ENCODE measurements around the gene MAP4K4. TPM values are rescaled to one million over a fixed set of nuclear protein-coding genes. Genes with fewer than 3 reads are reported as not detected.

The MAP4K4 gene
- total RNA-seq, 1 experiment from 2014 or later = 2.7 TPM

- Histone ChIP-seq H3K36me3 (ENCODE audit: insufficient read depth, low read length) (no peaks in the 10 kb centered on the region), H3K4me1 (ENCODE audit: low read length) (peaks cover 7% of the 10 kb centered on the region), H3K9me2 (replicated peaks; ENCODE audit: insufficient read depth, low read length) (no peaks in the 10 kb centered on the region), H3K9me3 (ENCODE audit: low read length) (no peaks in the 10 kb centered on the region), H4K20me1 (ENCODE audit: insufficient read depth, low read depth, low read length) (no peaks in the 10 kb centered on the region), H3K27me3 (ENCODE audit: low read length) (no peaks in the 10 kb centered on the region), H3K9ac (ENCODE audit: low read length) (no peak overlapping the region), H2AFZ (ENCODE audit: low read length) (no peak overlapping the region), H3K79me2 (ENCODE audit: low read length) (no peaks in the 10 kb centered on the region), H3K27ac (ENCODE audit: low read length) (no peak overlapping the region), H3K4me2 (ENCODE audit: low read depth, low read length, poor library complexity, severe bottlenecking) (no peak overlapping the region), H3K4me3 (ENCODE audit: low read length) (no peak overlapping the region)
- DNase-seq = no peak
These were observed 12.5 kb downstream of the MAP4K4 start for GRCh38 chr2:101710036-101710435.

- Histone ChIP-seq H3K27ac (ENCODE audit: low read length) (no peak overlapping the region), H3K27me3 (ENCODE audit: low read length) (no peaks in the 10 kb centered on the region), H3K4me2 (ENCODE audit: low read depth, low read length, poor library complexity, severe bottlenecking) (no peak overlapping the region), H3K79me2 (ENCODE audit: low read length) (no peaks in the 10 kb centered on the region), H4K20me1 (ENCODE audit: insufficient read depth, low read depth, low read length) (no peaks in the 10 kb centered on the region), H3K4me3 (ENCODE audit: low read length) (no peak overlapping the region), H3K9me3 (ENCODE audit: low read length) (no peaks in the 10 kb centered on the region), H3K9me2 (replicated peaks; ENCODE audit: insufficient read depth, low read length) (no peaks in the 10 kb centered on the region), H3K9ac (ENCODE audit: low read length) (no peak overlapping the region), H3K4me1 (ENCODE audit: low read length) (peaks cover 7% of the 10 kb centered on the region), H2AFZ (ENCODE audit: low read length) (no peak overlapping the region), H3K36me3 (ENCODE audit: insufficient read depth, low read length) (no peaks in the 10 kb centered on the region)
- DNase-seq = no peak
These were observed 13.2 kb downstream of the MAP4K4 start for GRCh38 chr2:101710471-101711318.

GRCh38 chr2:101714118-101714517 lies 16.6 kb downstream of the MAP4K4 start:
- H3K27me3 ChIP-seq (ENCODE audit: low read length) = peaks cover 4% of the 10 kb centered on the region; the same call in 1 of the 2 replicates
- H2AFZ ChIP-seq (ENCODE audit: low read length) = no peak overlapping the region
- H3K36me3 ChIP-seq (ENCODE audit: insufficient read depth, low read length) = no peaks in the 10 kb centered on the region
- H4K20me1 ChIP-seq (ENCODE audit: insufficient read depth, low read depth, low read length) = no peaks in the 10 kb centered on the region
- no peak overlapping the region for H3K27ac ChIP-seq (ENCODE audit: low read length)
- no peak overlapping the region for H3K9ac ChIP-seq (ENCODE audit: low read length)
- H3K4me1 ChIP-seq (ENCODE audit: low read length) = peaks cover 18% of the 10 kb centered on the region
- H3K4me3 ChIP-seq (ENCODE audit: low read length) = no peak overlapping the region
- DNase-seq = no peak
- H3K79me2 ChIP-seq (ENCODE audit: low read length) = no peaks in the 10 kb centered on the region
- H3K9me2 ChIP-seq (replicated peaks; ENCODE audit: insufficient read depth, low read length) = no peaks in the 10 kb centered on the region
- no peak overlapping the region for H3K4me2 ChIP-seq (ENCODE audit: low read depth, low read length, poor library complexity, severe bottlenecking)
- no peaks in the 10 kb centered on the region for H3K9me3 ChIP-seq (ENCODE audit: low read length)

GRCh38 chr2:101717071-101717845 lies 19.8 kb downstream of the MAP4K4 start:
- no peak overlapping the region for H3K4me3 ChIP-seq (ENCODE audit: low read length)
- no peak overlapping the region for H3K9ac ChIP-seq (ENCODE audit: low read length)
- no peak overlapping the region for H2AFZ ChIP-seq (ENCODE audit: low read length)
- H3K9me3 ChIP-seq (ENCODE audit: low read length) = no peaks in the 10 kb centered on the region
- DNase-seq = peak; percentile 79
- H3K9me2 ChIP-seq (replicated peaks; ENCODE audit: insufficient read depth, low read length) = no peaks in the 10 kb centered on the region
- no peaks in the 10 kb centered on the region for H3K36me3 ChIP-seq (ENCODE audit: insufficient read depth, low read length)
- peaks cover 14% of the 10 kb centered on the region for H3K4me1 ChIP-seq (ENCODE audit: low read length)
- H4K20me1 ChIP-seq (ENCODE audit: insufficient read depth, low read depth, low read length) = no peaks in the 10 kb centered on the region
- peak overlapping the region; percentile 45 for H3K4me2 ChIP-seq (ENCODE audit: low read depth, low read length, poor library complexity, severe bottlenecking)
- peaks cover 4% of the 10 kb centered on the region; the same call in 1 of the 2 replicates for H3K27me3 ChIP-seq (ENCODE audit: low read length)
- no peaks in the 10 kb centered on the region for H3K79me2 ChIP-seq (ENCODE audit: low read length)
- no peak overlapping the region for H3K27ac ChIP-seq (ENCODE audit: low read length)

- H3K79me2 ChIP-seq (ENCODE audit: low read length) = no peaks in the 10 kb centered on the region
- H3K27ac ChIP-seq (ENCODE audit: low read length) = no peak overlapping the region
- H3K36me3 ChIP-seq (ENCODE audit: insufficient read depth, low read length) = no peaks in the 10 kb centered on the region
- peaks cover 4% of the 10 kb centered on the region; the same call in 1 of the 2 replicates for H3K27me3 ChIP-seq (ENCODE audit: low read length)
- H3K4me2 ChIP-seq (ENCODE audit: low read depth, low read length, poor library complexity, severe bottlenecking) = no peak overlapping the region
- no peaks in the 10 kb centered on the region for H3K9me2 ChIP-seq (replicated peaks; ENCODE audit: insufficient read depth, low read length)
- H2AFZ ChIP-seq (ENCODE audit: low read length) = no peak overlapping the region
- no peaks in the 10 kb centered on the region for H3K9me3 ChIP-seq (ENCODE audit: low read length)
- no peak overlapping the region for H3K4me3 ChIP-seq (ENCODE audit: low read length)
- no peak overlapping the region for H3K9ac ChIP-seq (ENCODE audit: low read length)
- peaks cover 14% of the 10 kb centered on the region for H3K4me1 ChIP-seq (ENCODE audit: low read length)
- no peaks in the 10 kb centered on the region for H4K20me1 ChIP-seq (ENCODE audit: insufficient read depth, low read depth, low read length)
- no peak for DNase-seq
These were observed 21.0 kb downstream of the MAP4K4 start for GRCh38 chr2:101718479-101718878.

- no peaks in the 10 kb centered on the region for H4K20me1 ChIP-seq (ENCODE audit: insufficient read depth, low read depth, low read length)
- no peaks in the 10 kb centered on the region for H3K36me3 ChIP-seq (ENCODE audit: insufficient read depth, low read length)
- no peaks in the 10 kb centered on the region for H3K79me2 ChIP-seq (ENCODE audit: low read length)
- H3K4me3 ChIP-seq (ENCODE audit: low read length) = no peak overlapping the region
- DNase-seq = no peak
- no peak overlapping the region for H3K27ac ChIP-seq (ENCODE audit: low read length)
- H3K9me3 ChIP-seq (ENCODE audit: low read length) = no peaks in the 10 kb centered on the region
- H3K4me1 ChIP-seq (ENCODE audit: low read length) = peaks cover 14% of the 10 kb centered on the region
- H3K27me3 ChIP-seq (ENCODE audit: low read length) = peaks cover 4% of the 10 kb centered on the region; the same call in 1 of the 2 replicates
- no peaks in the 10 kb centered on the region for H3K9me2 ChIP-seq (replicated peaks; ENCODE audit: insufficient read depth, low read length)
- no peak overlapping the region for H3K9ac ChIP-seq (ENCODE audit: low read length)
- no peak overlapping the region for H3K4me2 ChIP-seq (ENCODE audit: low read depth, low read length, poor library complexity, severe bottlenecking)
- no peak overlapping the region for H2AFZ ChIP-seq (ENCODE audit: low read length)
These were observed 21.6 kb downstream of the MAP4K4 start for GRCh38 chr2:101718993-101719571.

- Histone ChIP-seq H3K27ac (ENCODE audit: low read length) (no peak overlapping the region), H3K36me3 (ENCODE audit: insufficient read depth, low read length) (no peaks in the 10 kb centered on the region), H2AFZ (ENCODE audit: low read length) (no peak overlapping the region), H3K4me1 (ENCODE audit: low read length) (peaks cover 14% of the 10 kb centered on the region), H3K79me2 (ENCODE audit: low read length) (no peaks in the 10 kb centered on the region), H3K9me3 (ENCODE audit: low read length) (no peaks in the 10 kb centered on the region), H3K4me2 (ENCODE audit: low read depth, low read length, poor library complexity, severe bottlenecking) (no peak overlapping the region), H4K20me1 (ENCODE audit: insufficient read depth, low read depth, low read length) (no peaks in the 10 kb centered on the region), H3K9ac (ENCODE audit: low read length) (no peak overlapping the region), H3K9me2 (replicated peaks; ENCODE audit: insufficient read depth, low read length) (no peaks in the 10 kb centered on the region), H3K27me3 (ENCODE audit: low read length) (peaks cover 4% of the 10 kb centered on the region; the same call in 1 of the 2 replicates), H3K4me3 (ENCODE audit: low read length) (no peak overlapping the region)
- no peak for DNase-seq
These were observed 23.2 kb downstream of the MAP4K4 start for GRCh38 chr2:101720732-101721131.

- DNase-seq = no peak
- Histone ChIP-seq H3K4me3 (ENCODE audit: low read length) (no peak overlapping the region), H4K20me1 (ENCODE audit: insufficient read depth, low read depth, low read length) (no peaks in the 10 kb centered on the region), H3K4me2 (ENCODE audit: low read depth, low read length, poor library complexity, severe bottlenecking) (no peak overlapping the region), H3K9me3 (ENCODE audit: low read length) (no peaks in the 10 kb centered on the region), H3K27ac (ENCODE audit: low read length) (no peak overlapping the region), H3K79me2 (ENCODE audit: low read length) (no peaks in the 10 kb centered on the region), H3K36me3 (ENCODE audit: insufficient read depth, low read length) (no peaks in the 10 kb centered on the region), H3K27me3 (ENCODE audit: low read length) (no peaks in the 10 kb centered on the region), H3K9me2 (replicated peaks; ENCODE audit: insufficient read depth, low read length) (no peaks in the 10 kb centered on the region), H3K4me1 (ENCODE audit: low read length) (no peaks in the 10 kb centered on the region), H3K9ac (ENCODE audit: low read length) (no peak overlapping the region), H2AFZ (ENCODE audit: low read length) (no peak overlapping the region)
These were observed 25.4 kb downstream of the MAP4K4 start for GRCh38 chr2:101722864-101723263.
